Measurements from ENCODE around the gene TADA2A. TPM values are rescaled to one million over a fixed set of nuclear protein-coding genes. Genes with fewer than 3 reads are reported as not detected.

The TADA2A gene
- total and polyA plus RNA-seq, 2 experiments from 2014 or later: 8.4 to 18.3 TPM

GRCh38 chr17:37527249-37527851 is 120.7 kb downstream of the TADA2A start:
- H3K36me3 ChIP-seq (replicated peaks; ENCODE audit: insufficient read depth, low read depth): no peaks in the 10 kb centered on the region
- WGBS (ENCODE audit: low lambda C conversion rate, missing lambda C conversion rate): 66% methylated on average over 5 of the region's 5 CpGs
- DNase-seq (ENCODE audit: low spot score): peak; percentile 72

More at GRCh38 chr17:37527249-37527851, 120.7 kb downstream of the TADA2A start:
- Histone ChIP-seq H3K4me1 (ENCODE audit: insufficient read depth) (no peaks in the 10 kb centered on the region), H3K9me2 (replicated peaks; ENCODE audit: insufficient read depth) (no peaks in the 10 kb centered on the region), H4K20me1 (ENCODE audit: insufficient read depth, poor library complexity, severe bottlenecking) (no peaks in the 10 kb centered on the region), H3K4me2 (no peak overlapping the region), H3K9me3 (ENCODE audit: low read depth) (no peaks in the 10 kb centered on the region), H3K27ac (no peak overlapping the region), H3K79me2 (no peaks in the 10 kb centered on the region), H3K27me3 (no peaks in the 10 kb centered on the region), H3K4me3 (no peak overlapping the region), H2AFZ (no peak overlapping the region)
- TF ChIP-seq EZH2phosphoT487 (IDR thresholded peaks at IDR 0.05; ENCODE audit: low read depth, severe bottlenecking, unreplicated experiment) (no peak), EZH2 (IDR thresholded peaks at IDR 0.05; ENCODE audit: borderline replicate concordance) (no peak), CTCF (IDR thresholded peaks at IDR 0.05; ENCODE audit: poor library complexity) (peak; percentile 70)

Other genes starting within 250 kb of the TADA2A start
- gene C17orf78, start 30.9 kb upstream of the TADA2A start, total RNA-seq: 0.64 TPM in 1 of 2 replicates, not detected in the other
- 0.54 TPM in 1 of 2 replicates, not detected in the other for gene C17orf78, start 30.9 kb upstream of the TADA2A start, polyA plus RNA-seq
- 53.8 and 61.1 TPM in 2 replicates for gene ACACA, start 50 bp upstream of the TADA2A start, total RNA-seq
- 36.2 and 37.4 TPM in 2 replicates for gene ACACA, start 50 bp upstream of the TADA2A start, polyA plus RNA-seq
- 28.8 and 31.1 TPM in 2 replicates for gene DUSP14, start 83.0 kb downstream of the TADA2A start, total RNA-seq
- gene DUSP14, start 83.0 kb downstream of the TADA2A start, polyA plus RNA-seq: 30.1 and 33.3 TPM in 2 replicates
- 21.6 and 27.0 TPM in 2 replicates for gene SYNRG, start 202.5 kb downstream of the TADA2A start, total RNA-seq
- 19.6 and 20.7 TPM in 2 replicates for gene SYNRG, start 202.5 kb downstream of the TADA2A start, polyA plus RNA-seq
- 44.0 and 45.7 TPM in 2 replicates for gene DDX52, start 236.6 kb downstream of the TADA2A start, total RNA-seq
- 28.8 and 31.0 TPM in 2 replicates for gene DDX52, start 236.6 kb downstream of the TADA2A start, polyA plus RNA-seq